ENCODE data around the gene ZNF146.
A peak's percentile ranks its signal among the peaks of the same experiment; 100 is the strongest.

The ZNF146 gene

DNA sequence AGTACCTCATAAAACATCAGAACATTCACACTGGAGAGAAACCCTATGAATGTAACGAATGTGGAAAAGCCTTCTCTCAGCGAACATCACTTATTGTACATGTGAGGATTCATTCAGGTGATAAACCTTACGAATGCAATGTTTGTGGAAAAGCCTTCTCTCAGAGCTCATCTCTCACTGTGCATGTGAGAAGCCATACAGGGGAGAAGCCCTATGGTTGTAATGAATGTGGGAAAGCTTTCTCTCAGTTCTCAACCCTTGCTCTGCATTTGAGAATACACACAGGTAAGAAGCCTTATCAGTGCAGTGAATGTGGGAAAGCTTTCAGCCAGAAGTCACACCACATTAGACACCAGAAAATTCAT is 22.0 kb downstream of the ZNF146 start:
- Histone ChIP-seq H3K27ac (ENCODE audit: low read depth, low read length) (no peak overlapping the region), H3K4me3 (ENCODE audit: low read depth in 1 of 2, low read length in 2 of 2) (no peak overlapping the region), H3K4me1 (ENCODE audit: insufficient read depth, low read length) (no peaks in the 10 kb centered on the region), H3K9me3 (ENCODE audit: low read length) (peaks cover 11% of the 10 kb centered on the region), H3K27me3 (ENCODE audit: control insufficient read depth in 1 of 2, insufficient read depth in 2 of 2, low read length in 2 of 2) (no peaks in the 10 kb centered on the region), H3K36me3 (ENCODE audit: insufficient read depth, low read length) (peaks cover 54% of the 10 kb centered on the region), H3K9ac (ENCODE audit: low read length) (no peak overlapping the region)

GRCh38 chr19:36244066-36244465 is 29.2 kb downstream of the ZNF146 start:
- Histone ChIP-seq H3K36me3 (ENCODE audit: insufficient read depth, low read length) (no peaks in the 10 kb centered on the region), H3K9me3 (ENCODE audit: low read length) (no peaks in the 10 kb centered on the region), H3K9ac (ENCODE audit: low read length) (no peak overlapping the region), H3K27me3 (ENCODE audit: control insufficient read depth in 1 of 2, insufficient read depth in 2 of 2, low read length in 2 of 2) (peaks cover 5 to 10% of the 10 kb centered on the region in 2 donors), H3K4me3 (ENCODE audit: low read depth in 1 of 2, low read length in 2 of 2) (no peak overlapping the region), H3K4me1 (ENCODE audit: insufficient read depth, low read length) (peaks cover 8% of the 10 kb centered on the region), H3K27ac (ENCODE audit: low read depth, low read length) (no peak overlapping the region)

DNA sequence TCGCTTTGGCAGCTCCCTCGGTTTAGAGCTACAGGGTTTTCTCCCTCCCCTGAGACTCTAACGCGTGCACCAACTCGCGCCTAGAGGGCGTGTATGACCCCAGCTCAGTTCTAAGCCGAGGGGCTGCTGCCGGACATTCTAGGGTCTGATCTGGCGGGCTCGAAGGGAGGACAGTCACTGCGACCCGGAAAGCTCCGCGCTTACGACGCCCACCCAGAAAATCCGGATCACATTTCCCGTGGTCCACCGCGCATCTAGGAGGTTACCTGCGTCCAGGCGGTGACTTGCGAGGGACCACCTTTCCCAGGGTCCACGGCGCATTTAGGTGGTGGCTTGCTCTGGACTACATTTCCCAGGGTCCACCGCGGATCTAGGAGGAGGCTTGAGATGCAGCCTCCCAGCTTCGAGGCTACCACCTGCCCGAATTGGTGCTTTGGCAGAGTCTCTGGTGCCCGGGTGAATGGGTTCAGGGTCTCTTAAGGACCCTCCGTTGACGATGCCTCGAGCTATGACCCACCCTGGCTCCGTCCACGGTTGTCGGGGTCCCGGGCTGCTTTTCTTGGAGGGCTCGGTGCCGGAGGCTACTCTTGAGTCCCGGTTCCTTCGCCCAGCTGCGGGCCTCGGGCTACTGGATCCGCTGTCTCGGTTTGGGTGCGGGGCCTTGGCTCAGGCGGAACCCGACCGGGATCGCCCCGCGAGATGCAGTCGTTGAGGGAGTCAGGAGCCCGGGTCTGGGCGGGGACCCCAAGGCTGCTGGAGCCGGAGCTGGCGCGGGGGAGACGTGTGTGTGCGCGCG is 30.5 kb downstream of the ZNF146 start:
- no peaks in the 10 kb centered on the region for H3K36me3 ChIP-seq (ENCODE audit: insufficient read depth, low read length)
- no peak overlapping the region for H3K9ac ChIP-seq (ENCODE audit: low read length)
- peak overlapping the region; percentile 51 to 63 for H3K4me3 ChIP-seq (ENCODE audit: low read depth in 1 of 2, low read length in 2 of 2)
- H3K4me1 ChIP-seq (ENCODE audit: insufficient read depth, low read length), result peaks cover 8% of the 10 kb centered on the region
- no peak overlapping the region for H3K27ac ChIP-seq (ENCODE audit: low read depth, low read length)
- H3K9me3 ChIP-seq (ENCODE audit: low read length), result no peaks in the 10 kb centered on the region
- peaks cover 5 to 10% of the 10 kb centered on the region in 2 donors for H3K27me3 ChIP-seq (ENCODE audit: control insufficient read depth in 1 of 2, insufficient read depth in 2 of 2, low read length in 2 of 2)

GRCh38 chr19:36246006-36246481 is 31.1 kb downstream of the ZNF146 start:
- no peaks in the 10 kb centered on the region for H3K9me3 ChIP-seq (ENCODE audit: low read length)
- H3K4me3 ChIP-seq (ENCODE audit: low read depth in 1 of 2, low read length in 2 of 2), result peak overlapping the region in 1 of 2 donors; percentile 63
- H3K27ac ChIP-seq (ENCODE audit: low read depth, low read length), result no peak overlapping the region
- no peak overlapping the region for H3K9ac ChIP-seq (ENCODE audit: low read length)
- no peaks in the 10 kb centered on the region for H3K36me3 ChIP-seq (ENCODE audit: insufficient read depth, low read length)
- peaks cover 8% of the 10 kb centered on the region for H3K4me1 ChIP-seq (ENCODE audit: insufficient read depth, low read length)
- H3K27me3 ChIP-seq (ENCODE audit: control insufficient read depth in 1 of 2, insufficient read depth in 2 of 2, low read length in 2 of 2), result peaks cover 5 to 10% of the 10 kb centered on the region in 2 donors

- H3K36me3 ChIP-seq (ENCODE audit: insufficient read depth, low read length), result no peaks in the 10 kb centered on the region
- H3K4me1 ChIP-seq (ENCODE audit: insufficient read depth, low read length), result no peaks in the 10 kb centered on the region
- no peak overlapping the region for H3K27ac ChIP-seq (ENCODE audit: low read depth, low read length)
- no peaks in the 10 kb centered on the region for H3K9me3 ChIP-seq (ENCODE audit: low read length)
- no peak overlapping the region for H3K9ac ChIP-seq (ENCODE audit: low read length)
- no peak overlapping the region for H3K4me3 ChIP-seq (ENCODE audit: low read depth in 1 of 2, low read length in 2 of 2)
- no peaks in the 10 kb centered on the region for H3K27me3 ChIP-seq (ENCODE audit: control insufficient read depth in 1 of 2, insufficient read depth in 2 of 2, low read length in 2 of 2)
These were observed 37.1 kb downstream of the ZNF146 start for GRCh38 chr19:36252047-36252446.

GRCh38 chr19:36254848-36255247 is 39.9 kb downstream of the ZNF146 start:
- Histone ChIP-seq H3K9me3 (ENCODE audit: low read length) (no peaks in the 10 kb centered on the region), H3K36me3 (ENCODE audit: insufficient read depth, low read length) (no peaks in the 10 kb centered on the region), H3K27ac (ENCODE audit: low read depth, low read length) (no peak overlapping the region), H3K4me1 (ENCODE audit: insufficient read depth, low read length) (no peaks in the 10 kb centered on the region), H3K9ac (ENCODE audit: low read length) (no peak overlapping the region), H3K4me3 (ENCODE audit: low read depth in 1 of 2, low read length in 2 of 2) (no peak overlapping the region), H3K27me3 (ENCODE audit: control insufficient read depth in 1 of 2, insufficient read depth in 2 of 2, low read length in 2 of 2) (no peaks in the 10 kb centered on the region)

DNA sequence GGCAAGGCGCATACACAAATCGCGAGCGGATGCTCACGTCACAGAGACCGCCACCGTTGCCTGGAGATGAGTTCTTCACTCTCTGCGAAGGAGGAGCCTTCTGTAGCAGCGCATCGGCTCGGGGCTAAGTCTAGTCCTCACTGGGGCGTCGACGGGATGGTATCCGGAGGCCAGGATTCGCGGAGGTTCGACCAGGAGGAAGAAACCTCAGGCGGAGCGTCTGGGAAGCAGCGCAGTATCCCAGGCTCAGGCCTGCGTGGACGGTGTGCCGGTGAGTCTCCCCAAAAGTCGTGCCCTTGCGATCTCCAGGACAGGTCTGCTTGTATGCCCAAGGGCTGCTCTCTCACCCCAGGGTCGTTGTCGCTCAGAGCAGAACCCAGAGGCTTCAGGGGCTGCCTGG is 40.4 kb downstream of the ZNF146 start:
- Histone ChIP-seq H3K27me3 (ENCODE audit: control insufficient read depth in 1 of 2, insufficient read depth in 2 of 2, low read length in 2 of 2) (no peaks in the 10 kb centered on the region), H3K9me3 (ENCODE audit: low read length) (no peaks in the 10 kb centered on the region), H3K4me3 (ENCODE audit: low read depth in 1 of 2, low read length in 2 of 2) (no peak overlapping the region)

DNA sequence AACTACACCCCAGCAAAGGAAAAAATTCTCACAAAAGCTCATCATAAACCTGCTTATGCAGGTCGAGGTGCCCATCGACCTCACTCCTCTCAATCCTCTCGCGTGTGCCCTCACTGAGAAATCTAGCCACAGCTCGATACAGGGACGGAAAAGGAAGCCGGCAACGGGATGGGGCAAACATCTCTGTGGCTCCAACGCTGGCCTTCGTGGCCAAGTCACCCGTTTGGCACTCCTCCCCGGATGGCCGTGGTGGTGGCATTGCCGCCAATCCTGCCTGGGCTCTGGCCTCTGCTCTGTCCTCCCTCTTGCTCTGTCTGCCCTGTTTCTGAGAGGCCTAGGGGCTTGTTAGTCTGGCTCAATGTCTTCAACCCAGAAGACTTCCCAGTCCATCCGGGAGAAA is 41.2 kb downstream of the ZNF146 start:
- Histone ChIP-seq H3K9ac (ENCODE audit: low read length) (no peak overlapping the region), H3K27ac (ENCODE audit: low read depth, low read length) (no peak overlapping the region), H3K4me3 (ENCODE audit: low read depth in 1 of 2, low read length in 2 of 2) (no peak overlapping the region), H3K9me3 (ENCODE audit: low read length) (no peaks in the 10 kb centered on the region), H3K36me3 (ENCODE audit: insufficient read depth, low read length) (no peaks in the 10 kb centered on the region), H3K27me3 (ENCODE audit: control insufficient read depth in 1 of 2, insufficient read depth in 2 of 2, low read length in 2 of 2) (no peaks in the 10 kb centered on the region), H3K4me1 (ENCODE audit: insufficient read depth, low read length) (no peaks in the 10 kb centered on the region)

More for the DNA sequence above, 40.4 kb downstream of the ZNF146 start:
- Histone ChIP-seq H3K36me3 (ENCODE audit: insufficient read depth, low read length) (no peaks in the 10 kb centered on the region), H3K9ac (ENCODE audit: low read length) (no peak overlapping the region), H3K4me1 (ENCODE audit: insufficient read depth, low read length) (no peaks in the 10 kb centered on the region), H3K27ac (ENCODE audit: low read depth, low read length) (no peak overlapping the region)

GRCh38 chr19:36256853-36257519 is 42.1 kb downstream of the ZNF146 start:
- Histone ChIP-seq H3K36me3 (ENCODE audit: insufficient read depth, low read length) (no peaks in the 10 kb centered on the region), H3K9ac (ENCODE audit: low read length) (no peak overlapping the region), H3K4me3 (ENCODE audit: low read depth in 1 of 2, low read length in 2 of 2) (peak overlapping the region; percentile 50 to 54), H3K9me3 (ENCODE audit: low read length) (no peaks in the 10 kb centered on the region), H3K4me1 (ENCODE audit: insufficient read depth, low read length) (no peaks in the 10 kb centered on the region), H3K27ac (ENCODE audit: low read depth, low read length) (no peak overlapping the region), H3K27me3 (ENCODE audit: control insufficient read depth in 1 of 2, insufficient read depth in 2 of 2, low read length in 2 of 2) (no peaks in the 10 kb centered on the region)

- Histone ChIP-seq H3K4me3 (ENCODE audit: low read depth in 1 of 2, low read length in 2 of 2) (peak overlapping the region; percentile 50 to 54), H3K9ac (ENCODE audit: low read length) (no peak overlapping the region), H3K4me1 (ENCODE audit: insufficient read depth, low read length) (no peaks in the 10 kb centered on the region), H3K27me3 (ENCODE audit: control insufficient read depth in 1 of 2, insufficient read depth in 2 of 2, low read length in 2 of 2) (no peaks in the 10 kb centered on the region), H3K9me3 (ENCODE audit: low read length) (no peaks in the 10 kb centered on the region), H3K36me3 (ENCODE audit: insufficient read depth, low read length) (no peaks in the 10 kb centered on the region), H3K27ac (ENCODE audit: low read depth, low read length) (no peak overlapping the region)
These were observed 42.6 kb downstream of the ZNF146 start for GRCh38 chr19:36257520-36257876.

- Histone ChIP-seq H3K4me1 (ENCODE audit: insufficient read depth, low read length) (no peaks in the 10 kb centered on the region), H3K9me3 (ENCODE audit: low read length) (no peaks in the 10 kb centered on the region), H3K9ac (ENCODE audit: low read length) (no peak overlapping the region), H3K4me3 (ENCODE audit: low read depth in 1 of 2, low read length in 2 of 2) (peak overlapping the region in 1 of 2 donors; percentile 50), H3K27ac (ENCODE audit: low read depth, low read length) (no peak overlapping the region), H3K36me3 (ENCODE audit: insufficient read depth, low read length) (no peaks in the 10 kb centered on the region), H3K27me3 (ENCODE audit: control insufficient read depth in 1 of 2, insufficient read depth in 2 of 2, low read length in 2 of 2) (no peaks in the 10 kb centered on the region)
These were observed 43.3 kb downstream of the ZNF146 start for GRCh38 chr19:36258028-36258875.
